GM18907 (cell line): Measurements from ENCODE around the gene SP110.
"Not testable (repeated sequence)": the region's sequence is repeated elsewhere in the genome, so short reads cannot be mapped to it uniquely, and the experiment has no call there.

Experiments used
- ATAC-seq: cut with Tn5 transposase; IDR thresholded peaks from one replicate; pipeline ENCODE4 v1.9.1; 2021; ENCODE audit warnings: mild to moderate bottlenecking, moderate library complexity; ENCODE audit not compliant: unreplicated experiment

Gene SP110

GRCh38 chr2:230219419-230220331, at the start of gene SP110:
SP110 (minus strand) TSS chr2:230219984; CDS start chr2:230216927, 3,057 bp downstream.
- peak; percentile 83 for ATAC-seq

DNA sequence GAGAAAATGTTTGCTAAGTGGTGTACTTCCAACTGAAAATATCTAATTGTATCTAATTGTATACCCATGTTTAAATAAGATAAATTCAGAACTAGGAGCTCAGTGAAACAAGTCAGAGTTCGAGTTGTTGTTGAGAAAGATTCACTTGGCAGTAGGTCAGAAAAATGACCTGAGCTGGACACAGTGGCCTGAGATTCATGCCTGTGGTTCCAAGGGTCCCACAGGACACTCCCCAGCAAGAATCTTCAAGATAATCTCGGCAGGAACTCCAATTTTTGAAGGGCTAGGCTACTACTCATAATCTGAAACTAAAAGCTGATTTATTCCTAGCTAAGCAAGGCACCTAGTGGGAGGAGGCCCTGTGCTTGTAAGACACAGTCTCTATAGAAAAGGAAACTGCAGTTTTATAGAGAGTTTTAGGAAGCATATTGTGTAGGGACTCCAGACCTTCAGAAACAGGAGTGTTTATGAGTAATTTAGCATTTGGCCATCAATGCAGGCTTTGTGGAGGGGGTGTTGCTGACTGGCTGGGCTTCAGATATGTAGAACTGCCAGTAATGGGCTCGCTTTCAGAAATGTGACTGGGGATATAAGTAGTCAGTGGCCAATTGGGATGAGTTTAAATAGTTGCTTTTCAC, 48.9 kb upstream of the SP110 start:
- ATAC-seq: peak; percentile 66

DNA sequence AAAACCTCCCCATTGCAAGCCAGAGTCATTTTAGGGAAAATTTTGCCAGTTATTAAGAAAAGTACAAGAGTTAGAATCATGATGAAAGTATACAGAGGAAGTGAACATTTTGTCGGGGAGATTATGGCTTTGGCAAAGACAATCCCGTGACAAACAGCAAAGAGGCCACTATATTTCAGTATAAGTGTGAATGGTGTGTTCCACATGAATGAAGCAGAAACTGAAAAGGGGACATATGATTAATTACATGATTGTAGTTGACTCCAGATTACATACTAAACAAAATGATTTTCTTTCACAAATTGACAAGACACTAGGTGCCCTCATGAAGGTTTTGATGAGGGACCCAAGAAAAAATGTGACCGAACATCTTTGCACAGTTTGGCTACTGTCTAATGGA, 47.8 kb upstream of the SP110 start:
- peak; percentile 80 for ATAC-seq

- ATAC-seq: peak; percentile 17
These were observed 47.3 kb upstream of the SP110 start for GRCh38 chr2:230267059-230267458.

DNA sequence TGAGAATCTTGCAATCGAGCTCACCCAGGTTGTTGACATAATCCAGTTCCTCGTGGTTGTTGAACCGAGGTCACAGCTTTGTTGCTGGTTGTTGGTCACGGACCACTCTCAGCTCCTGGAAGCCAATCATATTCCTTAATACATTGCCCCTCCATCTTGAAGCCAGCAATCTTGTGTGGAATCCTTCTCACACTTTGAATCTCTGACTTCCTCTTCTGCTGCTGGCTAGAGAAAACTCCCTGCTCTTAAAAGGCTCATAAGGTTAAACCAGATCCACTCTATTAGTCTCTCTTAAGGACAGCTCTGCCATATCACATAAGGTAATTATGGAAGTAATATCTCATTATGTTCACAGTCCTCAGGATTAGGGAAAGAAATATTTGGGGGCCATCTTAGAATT, 46.9 kb upstream of the SP110 start:
- no peak for ATAC-seq

DNA sequence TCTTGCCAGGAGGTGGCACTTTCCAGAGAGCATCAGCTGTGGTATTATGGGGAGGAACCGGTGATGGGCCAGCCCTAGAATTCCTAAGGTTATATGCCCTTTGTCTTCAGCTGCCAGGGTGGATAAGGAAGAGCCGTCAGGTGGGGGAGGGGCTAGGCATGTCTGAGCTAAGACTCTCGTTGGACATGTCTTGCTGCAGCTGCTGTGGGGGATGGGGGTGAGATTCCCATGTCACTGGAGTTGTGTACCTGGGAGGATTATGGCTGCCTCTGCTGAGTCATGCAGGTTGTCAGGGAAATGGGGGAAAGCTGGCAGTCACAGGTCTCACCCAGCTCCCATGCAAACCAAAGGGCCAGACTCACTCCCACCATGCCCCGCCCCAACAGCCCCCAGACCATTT, 45.2 kb upstream of the SP110 start:
- ATAC-seq: not testable (repeated sequence)

DNA sequence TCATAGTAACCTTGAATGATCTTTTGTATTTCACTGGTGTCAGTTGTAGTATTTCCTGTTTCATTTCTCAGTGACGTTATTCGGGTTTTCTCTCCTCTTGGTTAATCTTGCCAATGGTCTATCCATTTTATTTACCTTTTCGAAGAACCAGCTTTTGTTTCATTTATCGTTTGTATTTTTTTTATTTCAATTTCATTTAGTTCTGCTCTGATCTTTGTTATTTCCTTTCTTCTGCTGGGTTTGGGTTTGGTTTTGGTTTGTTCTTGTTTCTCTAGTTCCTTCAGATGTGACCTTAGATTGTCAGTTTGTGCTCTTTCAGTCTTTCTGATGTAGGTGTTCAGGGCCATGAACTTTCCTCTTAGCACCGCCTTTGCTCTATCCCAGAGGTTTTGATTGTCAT, 42.5 kb upstream of the SP110 start:
- no peak for ATAC-seq

GRCh38 chr2:230258483-230258882, 38.7 kb upstream of the SP110 start:
- no peak for ATAC-seq

GRCh38 chr2:230256733-230257332, 37.0 kb upstream of the SP110 start:
- ATAC-seq: no peak

DNA sequence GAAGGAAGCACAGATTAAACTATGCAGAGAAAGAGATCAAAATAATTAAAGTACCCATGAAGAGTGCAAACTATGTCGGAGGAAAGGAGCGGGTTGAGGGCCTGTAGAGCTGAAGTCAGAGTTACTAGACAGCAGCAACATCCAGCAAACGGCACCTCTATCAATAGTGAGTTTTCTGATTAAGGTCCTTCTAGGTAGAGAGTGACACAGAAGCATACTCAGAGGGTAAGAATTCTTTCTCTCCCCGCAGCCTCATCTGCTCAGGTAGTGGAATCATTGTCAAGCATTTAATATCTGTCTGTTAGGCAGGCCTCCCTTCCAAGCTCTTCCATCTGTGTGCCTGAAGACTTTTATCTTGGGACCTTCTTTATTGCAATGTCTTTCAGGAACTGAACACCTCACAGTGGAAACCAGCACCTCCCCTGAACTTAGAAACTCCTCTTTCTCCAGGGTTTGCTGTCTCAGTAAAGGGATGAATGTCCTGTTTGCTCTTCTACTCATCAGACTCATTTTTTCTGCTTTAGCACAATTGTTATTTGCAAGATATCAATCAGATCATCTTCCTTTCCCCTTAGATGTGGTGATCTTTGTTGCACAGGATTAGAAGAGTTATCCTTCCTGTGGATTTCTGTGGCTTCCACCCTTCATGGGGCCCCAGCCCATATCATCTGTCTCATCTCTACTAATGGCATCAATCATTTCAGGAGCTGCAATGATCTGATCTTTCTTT, 34.5 kb upstream of the SP110 start:
- no peak for ATAC-seq

- no peak for ATAC-seq
These were observed 30.4 kb upstream of the SP110 start for GRCh38 chr2:230250231-230250630.

GRCh38 chr2:230246206-230246605, 26.4 kb upstream of the SP110 start:
- no peak for ATAC-seq

GRCh38 chr2:230244211-230244610, 24.4 kb upstream of the SP110 start:
- no peak for ATAC-seq

GRCh38 chr2:230234845-230235244, 15.1 kb upstream of the SP110 start:
- peak; percentile 73 for ATAC-seq

- peak; percentile 60 for ATAC-seq
These were observed 14.4 kb upstream of the SP110 start for GRCh38 chr2:230234122-230234722.

GRCh38 chr2:230231251-230231650, 11.5 kb upstream of the SP110 start:
- no peak for ATAC-seq

- ATAC-seq: no peak
These were observed 10.9 kb upstream of the SP110 start for GRCh38 chr2:230230496-230231200.

- ATAC-seq: no peak
These were observed 10.3 kb upstream of the SP110 start for GRCh38 chr2:230230087-230230486.

- no peak for ATAC-seq
These were observed 7.4 kb upstream of the SP110 start for GRCh38 chr2:230227216-230227615.

GRCh38 chr2:230226051-230226551, 6.3 kb upstream of the SP110 start:
- peak; percentile 71 for ATAC-seq
